SJSA1 (cell line): ENCODE measurements around the gene ACSL1. TPM values are rescaled to one million over a fixed set of nuclear protein-coding genes. Genes with fewer than 3 reads are reported as not detected.
"Not testable (repeated sequence)": the region's sequence is repeated elsewhere in the genome, so short reads cannot be mapped to it uniquely, and the experiment has no call there.

Experiments
- DNase-seq, 2 experiments: peaks; one replicate each; pipeline ENCODE4 v3.0.0-alpha.2; 2015 to 2020; ENCODE audit warnings: low spot score in 2 of 2, low read depth in 1 of 2
- H3K27ac ChIP-seq: fragments of 250-450 bp; sonication (Bioruptor Pico); 2 replicates; pipeline ENCODE4 v1.5.1; 2020; ENCODE audit warnings: mild to moderate bottlenecking, moderate library complexity
- H3K27me3 ChIP-seq: fragments of 250-450 bp; sonication (Bioruptor Pico); replicated peaks from 2 replicates; pipeline ENCODE4 v1.5.1; 2020; ENCODE audit warnings: mild to moderate bottlenecking, moderate library complexity
- H3K36me3 ChIP-seq: fragments of 250-450 bp; sonication (Bioruptor Pico); 2 replicates; pipeline ENCODE4 v1.5.1; 2020; ENCODE audit warnings: mild to moderate bottlenecking
- H3K4me1 ChIP-seq: fragments of 250-450 bp; sonication (Bioruptor Pico); replicated peaks from 2 replicates; pipeline ENCODE4 v1.6.1; 2021; ENCODE audit warnings: mild to moderate bottlenecking
- H3K4me3 ChIP-seq: fragments of 250-450 bp; sonication (Bioruptor Pico); 2 replicates; pipeline ENCODE4 v1.5.1; 2020; ENCODE audit warnings: mild to moderate bottlenecking
- H3K9me3 ChIP-seq: fragments of 250-450 bp; sonication (Bioruptor Pico); replicated peaks from 2 replicates; pipeline ENCODE4 v1.5.1; 2020; ENCODE audit warnings: mild to moderate bottlenecking
- total RNA-seq: library from RNA; depleted of rRNA; stranded (reverse); fragments of >200 nt; shearing (Covaris generic); gene quantifications from 2 replicates; pipeline ENCODE4 v1.2.3, GENCODE V29; 2014

ACSL1 gene
- total RNA-seq, 1 experiment from 2014 or later = 33.7 TPM

DNA sequence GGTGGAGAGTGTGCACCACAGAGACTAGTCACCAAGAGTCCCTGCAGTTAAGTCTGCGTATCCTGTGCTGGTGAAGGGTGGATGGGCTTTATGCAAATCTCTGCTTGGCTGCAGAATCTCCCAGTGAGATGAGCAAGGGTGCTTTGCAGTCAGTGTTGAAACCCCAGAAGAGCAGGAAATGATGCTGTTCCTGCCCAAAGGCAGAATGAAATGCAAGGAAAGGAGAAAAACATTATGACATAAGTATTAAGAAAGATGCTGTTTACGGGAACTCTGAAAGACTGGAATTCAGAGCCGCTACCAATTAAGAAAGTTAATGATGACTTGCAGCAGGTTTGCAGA, 25.4 kb upstream of the ACSL1 start:
- Histone ChIP-seq H3K27ac (no peak overlapping the region), H3K4me3 (no peak overlapping the region), H3K27me3 (peaks cover 2% of the 10 kb centered on the region; the same call in 1 of the 2 replicates), H3K4me1 (peaks cover 6% of the 10 kb centered on the region), H3K9me3 (no peaks in the 10 kb centered on the region), H3K36me3 (no peaks in the 10 kb centered on the region)
- no peak for DNase-seq

DNA sequence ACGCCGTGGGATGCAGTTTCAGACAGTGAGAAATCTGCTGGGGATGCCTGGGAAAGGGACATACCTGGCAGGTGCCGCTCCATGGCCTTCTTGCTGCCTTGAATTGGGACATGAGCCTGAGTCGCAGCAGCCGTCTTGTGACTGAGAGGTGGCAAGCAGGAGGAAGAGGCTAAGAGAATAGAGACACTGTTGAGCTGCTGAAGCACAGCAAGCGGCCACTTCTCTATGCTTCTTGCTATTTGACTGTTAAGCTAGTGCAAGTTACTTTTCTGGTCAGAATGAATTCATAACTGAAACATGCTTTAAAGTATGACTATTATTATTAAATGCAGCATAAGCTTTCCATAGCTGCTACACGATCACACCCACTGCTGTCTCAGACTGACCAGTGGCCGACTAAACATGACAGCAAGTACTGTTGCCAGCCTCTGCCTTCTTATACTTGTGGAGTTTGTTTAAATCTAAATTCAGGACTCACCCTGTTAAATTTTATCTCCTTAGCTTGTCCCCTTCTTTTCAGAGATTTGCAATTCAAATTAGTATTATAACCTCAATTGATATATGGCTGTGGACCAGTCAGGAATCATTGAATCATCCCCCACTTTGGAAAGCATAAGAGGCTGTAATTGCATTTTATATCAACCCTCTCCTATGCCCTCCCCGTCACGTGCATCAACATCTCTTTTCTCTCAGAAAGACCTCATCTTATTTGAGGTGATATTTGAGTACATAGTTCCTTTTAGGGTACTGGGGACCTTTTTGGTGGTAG, 24.8 kb upstream of the ACSL1 start:
- Histone ChIP-seq H3K4me3 (no peak overlapping the region), H3K4me1 (peaks cover 9% of the 10 kb centered on the region), H3K36me3 (no peaks in the 10 kb centered on the region), H3K9me3 (no peaks in the 10 kb centered on the region), H3K27me3 (peaks cover 2% of the 10 kb centered on the region; the same call in 1 of the 2 replicates), H3K27ac (no peak overlapping the region)
- DNase-seq = no peak

DNA sequence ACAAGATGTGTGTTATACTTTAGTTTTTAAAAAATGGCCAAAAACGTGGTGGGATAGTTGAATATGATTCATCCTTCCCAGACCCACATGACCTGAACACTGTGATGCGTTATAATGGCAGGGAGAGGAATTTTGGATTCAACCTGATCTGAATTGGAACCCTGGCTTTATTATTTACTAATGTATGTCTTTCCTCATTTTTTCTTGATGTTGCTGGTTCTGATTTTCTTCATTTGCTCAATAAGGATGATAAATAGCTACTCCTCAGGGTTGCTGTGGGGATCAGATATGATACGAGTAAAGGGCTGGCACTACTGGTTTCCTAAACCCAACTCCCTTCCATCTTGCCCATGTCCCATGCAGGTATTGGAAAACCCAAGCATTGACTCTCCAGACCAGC, 24.2 kb upstream of the ACSL1 start:
- H3K27me3 ChIP-seq = peaks cover 2% of the 10 kb centered on the region; the same call in 1 of the 2 replicates
- no peak for DNase-seq
- no peak overlapping the region for H3K27ac ChIP-seq
- no peaks in the 10 kb centered on the region for H3K36me3 ChIP-seq
- H3K4me3 ChIP-seq = no peak overlapping the region
- H3K4me1 ChIP-seq = peaks cover 13% of the 10 kb centered on the region
- H3K9me3 ChIP-seq = no peaks in the 10 kb centered on the region

DNA sequence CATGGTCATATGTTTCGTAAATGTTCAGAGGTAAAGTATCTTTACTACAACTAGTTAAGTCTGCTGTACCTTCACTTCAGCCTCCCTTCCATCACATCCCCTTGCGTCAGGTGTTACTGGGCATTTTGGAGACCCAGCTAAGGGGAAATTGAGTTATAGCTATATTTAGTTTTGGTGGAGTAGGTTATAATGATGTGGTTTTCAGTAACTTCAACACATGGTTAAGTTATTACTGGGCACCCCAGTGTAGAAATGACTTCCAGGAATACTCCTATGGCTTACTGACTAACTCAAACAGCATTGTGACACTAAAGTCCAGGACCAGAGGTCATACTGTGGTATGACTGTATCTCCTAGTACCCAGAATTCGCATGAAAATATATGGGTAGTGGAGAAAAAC, 23.4 kb upstream of the ACSL1 start:
- DNase-seq = no peak
- H3K27me3 ChIP-seq = peaks cover 2% of the 10 kb centered on the region; the same call in 1 of the 2 replicates
- no peak overlapping the region for H3K27ac ChIP-seq
- H3K4me3 ChIP-seq = no peak overlapping the region
- H3K9me3 ChIP-seq = no peaks in the 10 kb centered on the region
- peaks cover 17% of the 10 kb centered on the region for H3K4me1 ChIP-seq
- no peaks in the 10 kb centered on the region for H3K36me3 ChIP-seq

DNA sequence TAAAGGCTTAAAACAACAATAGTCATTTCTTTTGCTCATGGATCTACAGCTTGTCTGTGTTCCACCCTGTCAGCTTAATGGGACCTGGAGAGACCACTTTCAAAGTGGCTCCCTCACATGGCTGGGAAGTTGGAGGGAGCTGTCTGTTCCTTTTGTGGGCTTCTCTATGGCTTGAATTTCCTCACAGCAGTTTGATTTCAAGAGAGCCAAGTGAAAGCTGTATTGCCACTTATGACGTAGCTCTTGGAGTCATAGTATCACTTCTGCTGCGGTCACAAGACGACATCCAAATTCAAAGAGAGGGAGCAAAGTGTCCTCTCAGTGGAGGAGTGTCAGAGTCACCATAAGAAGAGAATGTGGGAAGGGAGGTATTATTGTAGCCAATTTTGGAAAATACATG, 22.7 kb upstream of the ACSL1 start:
- no peak for DNase-seq
- Histone ChIP-seq H3K27ac (no peak overlapping the region), H3K36me3 (no peaks in the 10 kb centered on the region), H3K27me3 (peaks cover 2% of the 10 kb centered on the region; the same call in 1 of the 2 replicates), H3K4me3 (no peak overlapping the region), H3K4me1 (peaks cover 17% of the 10 kb centered on the region), H3K9me3 (no peaks in the 10 kb centered on the region)

DNA sequence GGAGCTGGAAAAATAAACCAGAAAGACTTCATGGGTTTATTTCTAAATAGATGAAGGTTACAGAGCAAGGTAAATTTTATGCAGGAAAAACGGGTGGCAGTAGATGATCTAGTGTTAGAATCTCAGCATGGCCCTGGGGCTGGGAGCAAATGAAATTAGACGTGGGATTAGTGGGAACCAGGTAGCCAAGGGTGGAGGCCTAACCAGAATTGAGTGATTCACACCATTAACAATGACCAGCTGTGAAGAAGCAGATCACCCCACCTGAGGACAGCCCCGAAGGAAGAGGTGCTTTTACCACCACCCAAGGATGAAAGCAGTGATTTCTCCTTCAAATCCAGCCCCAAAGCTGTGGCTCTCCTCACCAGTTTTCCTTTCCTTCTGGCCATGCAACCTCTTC, 20.8 kb upstream of the ACSL1 start:
- H3K9me3 ChIP-seq = no peaks in the 10 kb centered on the region
- no peaks in the 10 kb centered on the region for H3K36me3 ChIP-seq
- H3K4me3 ChIP-seq = no peak overlapping the region
- H3K27ac ChIP-seq = peak overlapping the region; percentile 75
- H3K27me3 ChIP-seq = no peaks in the 10 kb centered on the region
- H3K4me1 ChIP-seq = peaks cover 17% of the 10 kb centered on the region
- DNase-seq = no peak

DNA sequence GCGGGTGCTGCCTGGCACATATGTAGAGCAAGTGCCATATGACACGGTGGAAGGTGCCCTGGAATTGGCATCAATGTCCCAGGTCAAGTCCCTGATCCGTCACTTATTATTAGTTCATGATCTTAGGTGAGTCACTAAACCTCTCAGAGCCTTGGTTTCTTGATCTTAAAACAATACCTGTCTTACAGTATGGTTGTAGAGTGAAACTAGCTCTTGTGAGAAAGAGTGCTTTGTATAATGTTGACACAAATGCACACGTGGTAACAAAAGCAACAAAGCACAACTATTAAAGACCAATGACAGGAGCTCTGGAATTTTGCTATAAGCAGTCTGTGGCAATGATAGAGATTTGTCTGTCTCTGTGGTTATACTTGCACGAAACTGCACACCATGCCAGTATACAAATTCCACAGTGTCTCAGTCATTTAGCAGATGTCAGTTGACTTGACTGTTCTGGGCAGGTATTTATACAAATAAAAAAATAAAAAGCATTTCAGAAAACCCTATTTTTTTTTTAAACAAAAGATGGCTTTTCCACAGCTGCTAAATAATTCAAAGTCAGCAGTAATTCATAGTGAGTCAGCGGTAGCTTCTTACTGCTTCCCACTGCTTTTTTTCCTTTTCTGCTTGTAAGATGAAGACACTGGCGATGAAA, 19.7 kb upstream of the ACSL1 start:
- H3K4me1 ChIP-seq = peaks cover 17% of the 10 kb centered on the region
- H3K27ac ChIP-seq = peak overlapping the region; percentile 77
- no peaks in the 10 kb centered on the region for H3K36me3 ChIP-seq
- DNase-seq = peak; percentile 66 to 93
- no peaks in the 10 kb centered on the region for H3K9me3 ChIP-seq
- H3K27me3 ChIP-seq = no peaks in the 10 kb centered on the region
- H3K4me3 ChIP-seq = no peak overlapping the region

DNA sequence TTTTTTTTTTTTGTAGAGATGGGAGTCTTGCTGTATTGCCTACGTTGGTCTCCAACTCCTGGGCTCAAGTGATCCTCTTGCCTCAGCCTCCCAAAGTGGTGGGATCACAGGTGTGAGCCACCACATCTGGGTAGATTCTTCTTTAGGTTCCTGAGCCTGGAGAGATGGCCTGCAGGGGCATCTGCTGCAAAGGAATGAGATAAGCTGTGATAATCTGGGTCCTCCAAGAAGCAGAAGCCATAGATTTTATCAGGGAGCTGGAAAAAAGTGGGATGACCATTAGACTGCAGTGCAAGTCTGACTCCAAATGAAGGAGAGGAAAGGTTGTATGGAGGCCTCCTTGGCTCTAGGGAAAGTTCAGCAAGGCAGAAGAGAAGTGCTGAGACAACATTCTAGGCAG, 19.0 kb upstream of the ACSL1 start:
- no peak for DNase-seq
- H3K27ac ChIP-seq = peak overlapping the region; percentile 77
- no peak overlapping the region for H3K4me3 ChIP-seq
- no peaks in the 10 kb centered on the region for H3K36me3 ChIP-seq
- no peaks in the 10 kb centered on the region; the same call in 1 of the 2 replicates for H3K9me3 ChIP-seq
- H3K4me1 ChIP-seq = peaks cover 17% of the 10 kb centered on the region
- no peaks in the 10 kb centered on the region for H3K27me3 ChIP-seq

DNA sequence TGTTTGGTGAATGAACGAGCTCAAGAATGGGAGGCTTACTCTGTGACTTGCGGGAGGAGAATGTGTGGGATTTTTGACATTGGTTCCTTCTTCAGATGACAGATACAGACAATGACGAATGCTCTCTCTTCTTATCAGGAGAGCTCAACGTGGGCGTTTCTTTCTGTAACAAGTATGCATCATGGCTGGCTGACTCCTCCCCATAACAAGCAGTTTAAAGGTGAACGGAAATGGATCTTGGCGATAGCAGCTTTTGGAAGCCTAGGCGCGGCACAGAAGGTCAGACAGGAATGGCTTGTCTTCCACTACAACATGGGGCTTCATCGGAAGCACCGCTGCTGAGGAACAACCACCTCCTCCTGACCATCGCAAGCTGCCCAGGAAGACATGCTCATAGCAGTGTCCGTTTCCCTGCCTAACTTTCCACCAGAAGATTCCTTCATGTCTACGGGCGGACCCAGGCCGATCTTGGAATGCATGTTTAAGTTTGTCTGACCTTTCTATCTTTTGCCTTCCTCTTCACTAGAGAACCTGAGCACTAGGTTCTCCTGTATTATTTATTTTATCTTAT, 18.3 kb upstream of the ACSL1 start:
- H3K27me3 ChIP-seq = no peaks in the 10 kb centered on the region
- no peak overlapping the region for H3K4me3 ChIP-seq
- H3K4me1 ChIP-seq = peaks cover 17% of the 10 kb centered on the region
- H3K36me3 ChIP-seq = no peaks in the 10 kb centered on the region
- H3K9me3 ChIP-seq = no peaks in the 10 kb centered on the region; the same call in 1 of the 2 replicates
- H3K27ac ChIP-seq = no peak overlapping the region
- DNase-seq = no peak

DNA sequence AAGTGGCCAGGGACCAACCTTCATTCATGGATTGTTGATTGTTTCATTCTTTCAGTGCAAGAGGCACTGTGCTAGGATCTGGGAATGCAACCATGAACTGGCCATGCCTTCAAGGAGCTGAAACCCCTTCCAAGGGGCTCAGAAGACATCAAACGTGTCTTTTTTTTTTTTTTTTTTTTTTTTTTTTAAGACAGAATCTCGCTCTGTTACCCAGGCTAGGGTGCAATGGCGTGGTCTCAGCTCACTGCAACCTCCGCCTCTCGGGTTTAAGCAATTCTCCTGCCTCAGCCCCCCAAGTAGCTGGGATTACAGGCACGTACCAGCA, 13.3 kb upstream of the ACSL1 start:
- H3K27ac ChIP-seq, H3K4me1 ChIP-seq, DNase-seq, H3K27me3 ChIP-seq, H3K36me3 ChIP-seq, H3K9me3 ChIP-seq, H3K4me3 ChIP-seq: not testable (repeated sequence)

DNA sequence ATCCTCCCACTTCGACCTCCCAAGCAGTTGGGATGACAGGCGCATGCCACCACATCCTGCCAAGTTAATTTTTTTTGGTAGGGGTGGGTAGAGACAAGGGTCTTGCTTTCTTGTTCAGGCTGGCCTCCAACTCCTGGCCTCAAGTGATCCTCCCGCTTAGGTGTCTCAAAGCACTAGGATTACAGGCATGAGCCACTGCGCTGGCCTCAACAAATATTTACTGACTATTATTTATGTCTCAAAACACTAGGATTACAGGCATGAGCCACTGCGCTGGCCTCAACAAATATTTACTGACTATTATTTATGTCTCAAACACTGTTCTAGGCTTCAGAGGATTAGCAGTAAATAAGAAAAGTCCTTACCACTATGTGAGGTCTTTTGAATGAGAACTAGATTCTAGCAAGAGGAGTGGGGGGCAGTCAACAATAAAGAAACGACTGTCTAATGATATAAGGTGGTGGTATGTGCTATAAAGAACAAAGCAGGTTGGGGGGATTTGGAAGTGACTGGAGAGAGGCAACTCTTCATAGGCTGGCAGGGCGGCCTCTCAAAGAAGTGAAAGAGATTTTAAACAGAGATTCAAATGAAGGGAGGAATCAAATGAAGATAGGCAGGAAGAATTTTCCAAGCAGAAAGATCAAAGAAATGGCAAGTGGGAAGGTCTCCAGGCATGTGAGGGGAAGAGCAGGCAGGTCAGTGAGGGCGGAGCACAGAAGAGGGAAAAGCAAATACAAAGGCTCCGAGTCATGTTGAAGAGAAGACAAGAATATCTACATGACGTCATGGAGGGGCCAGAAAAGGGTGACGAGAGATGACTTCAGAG, 12.7 kb upstream of the ACSL1 start:
- Histone ChIP-seq H3K4me3 (no peak overlapping the region), H3K36me3 (no peaks in the 10 kb centered on the region), H3K27ac (no peak overlapping the region), H3K27me3 (no peaks in the 10 kb centered on the region), H3K4me1 (0 out of 2 replicates have a peak, but pooled peaks cover 3% of the 10 kb centered on the region), H3K9me3 (no peaks in the 10 kb centered on the region; the same call in 1 of the 2 replicates)
- DNase-seq = no peak

DNA sequence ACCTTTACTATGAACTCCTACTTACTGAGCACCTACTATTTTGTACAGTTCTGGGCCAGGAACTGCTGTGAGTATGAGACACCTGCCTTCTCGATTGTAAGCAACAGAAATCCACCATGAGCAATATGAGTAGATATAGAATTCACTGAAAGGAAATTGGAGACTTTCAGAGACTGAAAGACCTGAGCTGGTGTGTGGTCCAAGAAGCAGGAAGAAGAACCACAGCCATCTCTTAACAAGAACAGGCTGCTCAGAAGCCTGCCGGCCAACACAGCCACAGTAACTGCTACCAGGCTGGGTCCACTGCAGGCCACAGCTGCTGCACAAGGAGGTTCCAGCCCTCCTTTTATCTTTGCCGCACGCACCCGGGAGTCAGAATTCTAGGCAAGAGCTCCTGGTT, 10.8 kb upstream of the ACSL1 start:
- Histone ChIP-seq H3K36me3 (no peaks in the 10 kb centered on the region), H3K4me1 (0 out of 2 replicates have a peak, but pooled peaks cover 3% of the 10 kb centered on the region), H3K9me3 (no peaks in the 10 kb centered on the region; the same call in 1 of the 2 replicates), H3K27ac (no peak overlapping the region), H3K27me3 (no peaks in the 10 kb centered on the region), H3K4me3 (no peak overlapping the region)
- DNase-seq = no peak

DNA sequence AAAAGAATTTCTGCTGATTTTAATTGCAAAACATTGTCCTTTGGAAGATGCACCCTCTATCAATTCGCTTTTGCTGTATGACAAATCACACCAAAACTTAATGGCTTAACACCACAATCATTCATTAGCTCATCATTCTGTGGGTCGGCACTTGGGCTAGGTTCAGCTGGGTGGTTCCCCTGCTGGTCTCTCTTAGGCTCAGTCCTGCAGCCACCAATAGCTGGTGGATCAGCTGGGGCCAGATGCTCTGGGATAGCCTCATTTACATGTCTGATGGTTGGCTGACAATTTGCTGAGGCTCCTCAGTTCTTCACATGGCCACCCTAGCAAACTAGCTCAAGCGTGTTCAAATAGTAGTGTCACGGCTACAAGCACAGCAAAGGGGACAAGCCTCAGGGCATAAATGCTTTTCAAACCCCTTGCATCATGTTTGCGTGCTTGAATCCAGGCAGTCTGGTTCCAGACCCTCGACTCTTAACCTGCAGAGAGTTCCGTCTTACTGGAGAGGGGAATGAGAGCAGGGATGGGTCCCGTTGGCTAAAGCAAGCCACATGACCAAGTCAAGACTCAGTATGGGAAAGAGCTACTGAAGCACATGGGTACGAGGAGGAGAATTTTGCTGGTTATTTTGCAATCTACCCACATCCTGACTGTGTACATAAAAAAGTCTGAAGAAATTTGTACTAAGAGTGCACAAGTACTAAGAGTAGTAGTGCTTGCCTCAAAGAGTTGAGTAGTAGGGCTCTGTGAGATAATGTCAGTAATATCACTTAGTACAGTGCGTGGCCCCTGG, 7.5 kb upstream of the ACSL1 start:
- H3K9me3 ChIP-seq = no peaks in the 10 kb centered on the region
- no peaks in the 10 kb centered on the region for H3K4me1 ChIP-seq
- no peaks in the 10 kb centered on the region for H3K27me3 ChIP-seq
- H3K36me3 ChIP-seq = no peaks in the 10 kb centered on the region
- H3K27ac ChIP-seq = no peak overlapping the region
- DNase-seq = no peak
- no peak overlapping the region for H3K4me3 ChIP-seq
